ENCODE measurements around the gene CA5A. TPM values are rescaled to one million over a fixed set of nuclear protein-coding genes. Genes with fewer than 3 reads are reported as not detected.
"Not testable (repeated sequence)": the region's sequence is repeated elsewhere in the genome, so short reads cannot be mapped to it uniquely, and the experiment has no call there.

CA5A gene
- total RNA-seq, 4 donors from 2014 or later = not detected

GRCh38 chr16:87869061-87869878 lies 67.1 kb downstream of the CA5A start, which contains the start of gene SLC7A5:
TSS of gene SLC7A5 (minus strand) at chr16:87869507. CDS start at chr16:87869422, 85 bp downstream.
- H3K9me3 ChIP-seq; H3K36me3 ChIP-seq; H3K27me3 ChIP-seq; in situ Hi-C loops (cut with MboI; ENCODE audit: low pct_ligation_motif_present in 1 of 4, low pct_unique_long_range_greater_than_20kb in 1 of 4, low sequenced_read_pairs in 3 of 4): not testable (repeated sequence)
- Histone ChIP-seq H3K4me1 (peaks cover 0 to 29% (median 18%) of the 10 kb centered on the region in 4 donors), H3K4me3 (peak within 1 kb of the TSS; percentile 32 to 63 (median 50)), H3K27ac (peak within 1 kb of the TSS; percentile 73 to 82 (median 80))
- DNase-seq = peak; percentile 88
- 1% methylated on average over 31 of the region's 109 CpGs; no CpG with 5 or more reads in 1 of the 2 donors for WGBS, 2 donors (ENCODE audit: low coverage in 1 of 2)
- TF ChIP-seq POLR2A (IDR thresholded peaks at IDR 0.05) (peak; percentile 29), POLR2AphosphoS5 (IDR thresholded peaks at IDR 0.05) (peak in 2 of 3 donors; percentile 58 to 71)
- intact Hi-C loops (cut with DNase I; ENCODE audit: low total_unique reads) = loop anchor here (5.0 kb wide), 1 partner anchor 482 kb away; no protein-coding TSS in a partner anchor

DNA sequence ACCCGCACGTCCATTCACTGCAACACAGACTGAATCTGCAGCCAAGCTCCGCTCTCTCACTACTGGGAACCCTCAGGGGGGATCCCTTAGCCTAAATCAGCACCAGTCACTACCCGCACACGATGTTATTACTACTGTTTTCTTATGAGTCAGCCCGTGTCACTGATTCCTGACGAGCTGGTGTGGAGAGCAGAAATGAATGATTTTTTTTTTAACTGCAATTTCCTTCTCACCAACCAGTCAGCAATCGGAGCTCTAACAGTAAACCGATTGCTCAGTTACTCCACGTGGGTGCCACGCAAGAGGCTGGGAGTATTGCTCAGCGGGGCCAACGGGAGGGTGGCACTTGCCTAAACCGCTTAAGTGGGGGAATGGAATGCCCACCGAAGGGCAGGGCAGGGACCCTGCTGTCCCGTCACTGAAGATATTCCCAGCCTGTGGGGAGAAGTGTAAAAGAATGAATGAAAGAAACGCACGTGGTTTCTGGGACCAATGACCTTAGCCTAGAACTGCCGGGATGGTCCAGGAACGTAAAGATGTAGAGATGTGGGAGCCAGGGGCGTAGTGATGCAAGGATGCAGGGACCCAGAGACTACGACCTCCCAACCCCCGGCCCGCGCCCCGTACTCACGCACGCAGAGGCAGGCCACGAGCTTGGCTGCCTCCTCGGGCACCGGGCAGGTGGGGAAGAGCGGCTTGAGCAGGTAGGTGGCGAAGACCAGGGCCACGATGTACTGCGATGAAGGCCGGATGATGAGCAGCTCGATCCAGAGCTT lies 67.9 kb downstream of the CA5A start:
- intact Hi-C loops (cut with DNase I; ENCODE audit: low total_unique reads) = loop anchor here (5.0 kb wide), 1 partner anchor 481 kb away; no protein-coding TSS in a partner anchor
- H3K27me3 ChIP-seq; DNase-seq; H3K36me3 ChIP-seq; H3K9me3 ChIP-seq; in situ Hi-C loops (cut with MboI; ENCODE audit: low pct_ligation_motif_present in 1 of 4, low pct_unique_long_range_greater_than_20kb in 1 of 4, low sequenced_read_pairs in 3 of 4): not testable (repeated sequence)
- Histone ChIP-seq H3K4me3 (peak overlapping the region; percentile 21 to 63 (median 50)), H3K27ac (peak overlapping the region; percentile 73 to 82 (median 80)), H3K4me1 (peaks cover 0 to 29% (median 18%) of the 10 kb centered on the region in 4 donors)
- peak; percentile 19 for TF ChIP-seq POLR2A (IDR thresholded peaks at IDR 0.05)
- WGBS, 2 donors (ENCODE audit: low coverage in 1 of 2) = 0 to 5% methylated on average over 1 to 18 of the region's 37 CpGs

DNA sequence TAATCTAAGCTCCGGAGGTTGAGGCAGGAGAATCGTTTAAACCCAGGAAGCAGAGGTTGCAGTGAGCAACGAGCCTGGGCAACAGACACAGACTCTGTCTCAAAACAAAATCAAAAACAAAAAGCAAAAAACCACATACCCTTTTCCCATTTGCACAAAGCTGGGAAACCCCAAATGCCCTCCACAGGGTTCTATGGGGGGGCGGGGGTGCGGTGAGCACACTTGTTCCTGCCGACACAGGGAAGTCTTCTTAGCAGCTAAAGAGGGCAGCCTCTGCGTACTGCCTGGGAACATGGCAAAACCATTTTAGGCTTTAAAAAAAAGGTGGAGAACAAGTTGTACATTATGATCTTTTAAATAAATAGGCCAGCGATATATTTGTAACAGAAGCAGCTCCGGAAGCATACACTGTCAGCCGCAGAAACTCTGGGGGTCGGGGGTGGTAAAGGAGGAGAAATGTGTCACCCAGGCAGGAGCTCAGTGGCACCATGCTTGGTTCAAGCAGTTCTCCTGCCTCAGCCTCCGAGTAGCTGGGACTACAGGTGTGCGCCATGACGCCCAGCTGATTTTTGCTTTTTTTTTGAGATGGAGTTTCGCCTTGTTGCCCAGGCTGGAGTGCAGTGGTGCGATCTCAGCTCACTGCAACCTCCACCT lies 70.3 kb downstream of the CA5A start:
- H3K9me3 ChIP-seq; H3K27me3 ChIP-seq; in situ Hi-C loops (cut with MboI; ENCODE audit: low pct_ligation_motif_present in 1 of 4, low pct_unique_long_range_greater_than_20kb in 1 of 4, low sequenced_read_pairs in 3 of 4); H3K36me3 ChIP-seq: not testable (repeated sequence)
- H3K27ac ChIP-seq = peak overlapping the region; percentile 59 to 94 (median 76)
- intact Hi-C loops (cut with DNase I; ENCODE audit: low total_unique reads) = loop anchor here (5.0 kb wide), 1 partner anchor 479 kb away; no protein-coding TSS in a partner anchor
- peaks cover 0 to 27% (median 16%) of the 10 kb centered on the region in 4 donors for H3K4me1 ChIP-seq
- 70 to 100% methylated on average over 3 to 16 of the region's 16 CpGs for WGBS, 2 donors (ENCODE audit: low coverage in 1 of 2)
- peak overlapping the region in 1 of 4 donors; percentile 7 for H3K4me3 ChIP-seq
- peak; percentile 47 for DNase-seq

- Histone ChIP-seq H3K36me3 (no peaks in the 10 kb centered on the region), H3K4me3 (no peak overlapping the region), H3K9me3 (no peaks in the 10 kb centered on the region), H3K4me1 (peaks cover 6 to 30% (median 20%) of the 10 kb centered on the region in 4 donors), H3K27ac (peak overlapping the region; percentile 59 to 94 (median 76)), H3K27me3 (no peaks in the 10 kb centered on the region)
- WGBS, 2 donors (ENCODE audit: low coverage in 1 of 2) = 65 to 78% methylated on average over 8 to 15 of the region's 15 CpGs
- DNase-seq = no peak
- intact Hi-C loops (cut with DNase I; ENCODE audit: low total_unique reads) (no loop called here), in situ Hi-C loops (cut with MboI; ENCODE audit: low pct_ligation_motif_present in 1 of 4, low pct_unique_long_range_greater_than_20kb in 1 of 4, low sequenced_read_pairs in 3 of 4) (no loop called here)
- TF ChIP-seq POLR2AphosphoS5 (IDR thresholded peaks at IDR 0.05) (no peak), POLR2A (IDR thresholded peaks at IDR 0.05) (no peak), EP300 (IDR thresholded peaks at IDR 0.05; ENCODE audit: low read depth) (no peak)
- TF ChIP-seq, protein P1, sequence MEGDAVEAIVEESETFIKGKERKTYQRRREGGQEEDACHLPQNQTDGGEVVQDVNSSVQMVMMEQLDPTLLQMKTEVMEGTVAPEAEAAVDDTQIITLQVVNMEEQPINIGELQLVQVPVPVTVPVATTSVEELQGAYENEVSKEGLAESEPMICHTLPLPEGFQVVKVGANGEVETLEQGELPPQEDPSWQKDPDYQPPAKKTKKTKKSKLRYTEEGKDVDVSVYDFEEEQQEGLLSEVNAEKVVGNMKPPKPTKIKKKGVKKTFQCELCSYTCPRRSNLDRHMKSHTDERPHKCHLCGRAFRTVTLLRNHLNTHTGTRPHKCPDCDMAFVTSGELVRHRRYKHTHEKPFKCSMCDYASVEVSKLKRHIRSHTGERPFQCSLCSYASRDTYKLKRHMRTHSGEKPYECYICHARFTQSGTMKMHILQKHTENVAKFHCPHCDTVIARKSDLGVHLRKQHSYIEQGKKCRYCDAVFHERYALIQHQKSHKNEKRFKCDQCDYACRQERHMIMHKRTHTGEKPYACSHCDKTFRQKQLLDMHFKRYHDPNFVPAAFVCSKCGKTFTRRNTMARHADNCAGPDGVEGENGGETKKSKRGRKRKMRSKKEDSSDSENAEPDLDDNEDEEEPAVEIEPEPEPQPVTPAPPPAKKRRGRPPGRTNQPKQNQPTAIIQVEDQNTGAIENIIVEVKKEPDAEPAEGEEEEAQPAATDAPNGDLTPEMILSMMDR (IDR thresholded peaks at IDR 0.05) = no peak
These were observed 71.9 kb downstream of the CA5A start for GRCh38 chr16:87864331-87864989.

- H3K36me3 ChIP-seq; in situ Hi-C loops (cut with MboI; ENCODE audit: low pct_ligation_motif_present in 1 of 4, low pct_unique_long_range_greater_than_20kb in 1 of 4, low sequenced_read_pairs in 3 of 4); H3K4me3 ChIP-seq; DNase-seq; intact Hi-C loops (cut with DNase I; ENCODE audit: low total_unique reads); H3K9me3 ChIP-seq; H3K27me3 ChIP-seq: not testable (repeated sequence)
- peak overlapping the region; percentile 59 to 94 (median 76) for H3K27ac ChIP-seq
- H3K4me1 ChIP-seq = peaks cover 3 to 25% (median 14%) of the 10 kb centered on the region in 4 donors
- TF ChIP-seq POLR2AphosphoS5 (IDR thresholded peaks at IDR 0.05) (peak; percentile 56 to 79 (median 69)), EP300 (IDR thresholded peaks at IDR 0.05; ENCODE audit: low read depth) (peak; percentile 68)
- WGBS, 2 donors (ENCODE audit: low coverage in 1 of 2) = 60% methylated on average over 9 of the region's 9 CpGs; no CpG with 5 or more reads in 1 of the 2 donors
These were observed 73.0 kb downstream of the CA5A start for GRCh38 chr16:87863327-87863635.

- WGBS, 2 donors (ENCODE audit: low coverage in 1 of 2) = 60 to 77% methylated on average over 3 to 20 of the region's 26 CpGs
- H3K27me3 ChIP-seq; in situ Hi-C loops (cut with MboI; ENCODE audit: low pct_ligation_motif_present in 1 of 4, low pct_unique_long_range_greater_than_20kb in 1 of 4, low sequenced_read_pairs in 3 of 4); H3K9me3 ChIP-seq; H3K4me3 ChIP-seq; DNase-seq; H3K36me3 ChIP-seq; intact Hi-C loops (cut with DNase I; ENCODE audit: low total_unique reads): not testable (repeated sequence)
- H3K4me1 ChIP-seq = peaks cover 0 to 20% (median 12%) of the 10 kb centered on the region in 4 donors
- H3K27ac ChIP-seq = peak overlapping the region; percentile 59 to 94 (median 76)
These were observed 73.6 kb downstream of the CA5A start for GRCh38 chr16:87862597-87863326.

DNA sequence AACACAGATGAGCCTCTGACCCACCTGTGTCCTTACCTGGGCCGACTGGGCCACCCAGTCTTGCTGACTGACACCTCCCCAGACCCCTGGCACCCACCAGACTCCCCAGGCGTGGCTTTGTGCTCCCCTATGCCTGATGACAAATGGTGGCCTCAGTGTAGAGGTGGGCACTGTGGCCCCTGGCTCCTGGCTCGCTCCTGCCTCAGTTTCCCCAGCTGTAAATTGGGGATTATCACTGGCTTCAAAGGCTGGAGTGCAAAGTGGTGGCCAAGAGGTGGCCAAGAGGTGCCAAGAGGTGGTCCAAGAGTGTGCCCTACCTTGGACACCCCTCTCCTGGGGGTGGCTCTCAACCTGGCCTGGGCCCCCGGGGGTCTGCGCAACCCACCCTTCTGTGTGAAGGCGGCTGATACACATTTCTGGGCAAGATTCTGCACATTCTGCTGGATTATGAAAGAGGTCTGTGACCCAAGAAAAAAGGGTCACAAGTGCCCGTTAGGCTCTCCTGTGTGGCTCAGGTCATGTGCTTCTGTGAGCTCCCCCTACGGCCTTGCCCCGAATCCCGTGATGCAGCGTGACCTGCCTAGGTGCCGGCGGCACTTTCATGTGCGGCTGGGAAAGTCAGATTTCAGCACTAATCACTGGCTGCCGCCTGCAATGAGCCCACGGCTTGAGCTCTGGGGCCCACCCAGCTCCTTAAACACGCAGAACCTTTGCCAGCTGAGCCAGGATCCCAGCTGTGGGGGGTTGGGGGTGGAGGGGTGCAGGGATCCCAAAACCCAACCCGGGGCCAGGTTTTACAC lies 74.8 kb downstream of the CA5A start:
- H3K27ac ChIP-seq = peak overlapping the region; percentile 59 to 94 (median 76)
- H3K4me3 ChIP-seq; in situ Hi-C loops (cut with MboI; ENCODE audit: low pct_ligation_motif_present in 1 of 4, low pct_unique_long_range_greater_than_20kb in 1 of 4, low sequenced_read_pairs in 3 of 4); DNase-seq; H3K27me3 ChIP-seq; intact Hi-C loops (cut with DNase I; ENCODE audit: low total_unique reads); H3K9me3 ChIP-seq; H3K36me3 ChIP-seq: not testable (repeated sequence)
- H3K4me1 ChIP-seq = peaks cover 5 to 25% (median 14%) of the 10 kb centered on the region in 4 donors
- 87% methylated on average over 18 of the region's 18 CpGs; no CpG with 5 or more reads in 1 of the 2 donors for WGBS, 2 donors (ENCODE audit: low coverage in 1 of 2)

All from transverse colon (tissue), 4 donors.